WTC11 (cell line): ENCODE results near the gene ZNF423. TPM values are rescaled to one million over a fixed set of nuclear protein-coding genes. Genes with fewer than 3 reads are reported as not detected.
A peak's percentile ranks its signal among the peaks of the same experiment; 100 is the strongest.

ENCODE experiments used
- ATAC-seq: fragments of 200-7000 bp; cut with Tn5 transposase; 2 replicates; pipeline ENCODE4 v1.10.0; 2021; ENCODE audit warnings: mild to moderate bottlenecking, moderate library complexity
- CTCF ChIA-PET: fragments of 300-600 bp; sonication (Branson Sonifier 250); formaldehyde crosslinking; loops from one replicate; lab custom pipeline; 2021; ENCODE audit warnings: antibody characterized with exemption; lab: Charles Lee
- POLR2A ChIA-PET: fragments of 350-600 bp; sonication (Branson Sonifier 250); formaldehyde crosslinking; loops from one replicate; lab custom pipeline; 2021; ENCODE audit warnings: antibody characterized with exemption; lab: Charles Lee
- DNase-seq: peaks from one replicate; pipeline ENCODE4 v3.0.0; 2021; ENCODE audit warnings: low spot score
- H3K27ac Mint-ChIP-seq: 2 replicates; pipeline ENCODE4 v1.8.0; 2021; ENCODE audit warnings: mixed read lengths
- H3K27me3 Mint-ChIP-seq: 2 replicates; pipeline ENCODE4 v1.8.0; 2021; ENCODE audit warnings: low read depth, mild to moderate bottlenecking, moderate library complexity, mixed read lengths
- H3K36me3 Mint-ChIP-seq: 2 replicates; pipeline ENCODE4 v1.8.0; 2021; ENCODE audit warnings: mixed read lengths
- H3K4me1 Mint-ChIP-seq: 2 replicates; pipeline ENCODE4 v1.8.0; 2022; ENCODE audit warnings: mixed read lengths
- H3K4me3 Mint-ChIP-seq: 2 replicates; pipeline ENCODE4 v1.8.0; 2021; ENCODE audit warnings: mild to moderate bottlenecking, moderate library complexity, mixed read lengths
- H3K9me3 Mint-ChIP-seq: 2 replicates; pipeline ENCODE4 v1.8.0; 2021; ENCODE audit warnings: mixed read lengths
- ARID4B ChIP-seq: sonication (generic); formaldehyde crosslinking; IDR thresholded peaks from 2 replicates; pipeline ENCODE4 v1.8.0; 2023; ENCODE audit warnings: missing genetic modification reagents, mild to moderate bottlenecking, borderline replicate concordance
- ELF4 ChIP-seq: sonication (generic); formaldehyde crosslinking; IDR thresholded peaks from 2 replicates; pipeline ENCODE4 v1.8.1; 2022; ENCODE audit warnings: low read depth, mild to moderate bottlenecking, moderate library complexity, missing genetic modification reagents
- GRHL2 ChIP-seq: fragments of 250-450 bp; sonication (Bioruptor Pico); IDR thresholded peaks from 2 replicates; pipeline ENCODE4 v1.8.0; 2022; ENCODE audit warnings: mild to moderate bottlenecking, moderate library complexity; ENCODE audit not compliant: insufficient replicate concordance, severe bottlenecking
- HMGXB4 ChIP-seq: sonication (generic); formaldehyde crosslinking; IDR thresholded peaks from 2 replicates; pipeline ENCODE4 v1.8.1; 2023; ENCODE audit warnings: mild to moderate bottlenecking, moderate library complexity, missing genetic modification reagents
- JAZF1 ChIP-seq: fragments of 250-450 bp; sonication (Bioruptor Pico); IDR thresholded peaks from 2 replicates; pipeline ENCODE4 v1.9.0; 2021; ENCODE audit warnings: moderate library complexity, mild to moderate bottlenecking, inconsistent platforms
- MAX ChIP-seq: sonication (generic); formaldehyde crosslinking; IDR thresholded peaks from 2 replicates; pipeline ENCODE4 v1.8.0; 2022; ENCODE audit warnings: mild to moderate bottlenecking, missing genetic modification reagents
- PRDM15 ChIP-seq: sonication (generic); formaldehyde crosslinking; IDR thresholded peaks from 2 replicates; pipeline ENCODE4 v1.8.0; 2022; ENCODE audit warnings: missing genetic modification reagents
- SMAD3 ChIP-seq: sonication (generic); formaldehyde crosslinking; IDR thresholded peaks from 2 replicates; pipeline ENCODE4 v1.8.0; 2022; ENCODE audit warnings: missing genetic modification reagents, mild to moderate bottlenecking, borderline replicate concordance
- TP53 ChIP-seq: sonication (generic); formaldehyde crosslinking; IDR thresholded peaks from 2 replicates; pipeline ENCODE4 v1.8.1; 2023; ENCODE audit warnings: mild to moderate bottlenecking, missing genetic modification reagents
- ZNF512 ChIP-seq: sonication (generic); formaldehyde crosslinking; IDR thresholded peaks from 2 replicates; pipeline ENCODE4 v1.8.1; 2022; ENCODE audit warnings: missing genetic modification reagents, borderline replicate concordance
- ZSCAN18 ChIP-seq: fragments of 250-450 bp; sonication (Bioruptor Pico); IDR thresholded peaks from 2 replicates; pipeline ENCODE4 v2.1.2; 2022; ENCODE audit warnings: mild to moderate bottlenecking, moderate library complexity
- total RNA-seq: library from RNA; stranded (reverse); gene quantifications from 3 replicates; pipeline ENCODE4 v1.2.3, GENCODE V29; 2021

The ZNF423 gene
- total RNA-seq, 1 experiment from 2014 or later = 38.8 TPM

GRCh38 chr16:49516382-49517036 lies 339.4 kb downstream of the ZNF423 start (continued):
- TF ChIP-seq SMAD3 (CRISPR knock-in tag) (no peak), ZSCAN18 (CRISPR knock-in tag) (no peak)

GRCh38 chr16:49515861-49516260 lies 340.1 kb downstream of the ZNF423 start:
- DNase-seq (no peak), ATAC-seq (no peak)
- no peaks in the 10 kb centered on the region for H3K27me3 Mint-ChIP-seq
- H3K36me3 Mint-ChIP-seq = no peaks in the 10 kb centered on the region; the same call in none of the 2 replicates
- no peaks in the 10 kb centered on the region for H3K9me3 Mint-ChIP-seq
- H3K4me3 Mint-ChIP-seq = no peak overlapping the region
- no peak overlapping the region for H3K27ac Mint-ChIP-seq
- ChIA-PET POLR2A (no interaction called here), CTCF (no interaction called here)
- H3K4me1 Mint-ChIP-seq = no peaks in the 10 kb centered on the region
- TF ChIP-seq JAZF1 (CRISPR knock-in tag) (no peak), ARID4B (CRISPR knock-in tag) (no peak), HMGXB4 (CRISPR knock-in tag) (no peak)

- DNase-seq = no peak
- Mint-ChIP-seq H3K9me3 (no peaks in the 10 kb centered on the region), H3K4me1 (no peaks in the 10 kb centered on the region), H3K4me3 (no peak overlapping the region), H3K27me3 (no peaks in the 10 kb centered on the region), H3K27ac (peak overlapping the region; percentile 45)
- POLR2A ChIA-PET = no interaction called here
- TF ChIP-seq MAX (CRISPR knock-in tag) (no peak), ZNF512 (no peak), TP53 (CRISPR knock-in tag) (no peak), ELF4 (no peak), GRHL2 (CRISPR knock-in tag) (no peak), PRDM15 (CRISPR knock-in tag) (no peak)
- TF ChIP-seq, all 79 proteins: peak for 0
- ATAC-seq = no peak
- H3K36me3 Mint-ChIP-seq = no peaks in the 10 kb centered on the region; the same call in none of the 2 replicates
- CTCF ChIA-PET = interaction anchor here (0.9 to 1.2 kb wide), 3 partner anchors 78 to 190 kb away, joined by 3 to 7 read pairs (median 3); no protein-coding TSS in a partner anchor
Observed at GRCh38 chr16:49515016-49515565, 340.8 kb downstream of the ZNF423 start.
